HG02852 (cell line): ENCODE data around the gene ALX4.

ENCODE experiments used
- ATAC-seq: cut with Tn5 transposase; IDR thresholded peaks from one replicate; pipeline ENCODE4 v1.9.1; 2021; ENCODE audit warnings: mild to moderate bottlenecking, moderate library complexity; ENCODE audit not compliant: unreplicated experiment

Gene ALX4

DNA sequence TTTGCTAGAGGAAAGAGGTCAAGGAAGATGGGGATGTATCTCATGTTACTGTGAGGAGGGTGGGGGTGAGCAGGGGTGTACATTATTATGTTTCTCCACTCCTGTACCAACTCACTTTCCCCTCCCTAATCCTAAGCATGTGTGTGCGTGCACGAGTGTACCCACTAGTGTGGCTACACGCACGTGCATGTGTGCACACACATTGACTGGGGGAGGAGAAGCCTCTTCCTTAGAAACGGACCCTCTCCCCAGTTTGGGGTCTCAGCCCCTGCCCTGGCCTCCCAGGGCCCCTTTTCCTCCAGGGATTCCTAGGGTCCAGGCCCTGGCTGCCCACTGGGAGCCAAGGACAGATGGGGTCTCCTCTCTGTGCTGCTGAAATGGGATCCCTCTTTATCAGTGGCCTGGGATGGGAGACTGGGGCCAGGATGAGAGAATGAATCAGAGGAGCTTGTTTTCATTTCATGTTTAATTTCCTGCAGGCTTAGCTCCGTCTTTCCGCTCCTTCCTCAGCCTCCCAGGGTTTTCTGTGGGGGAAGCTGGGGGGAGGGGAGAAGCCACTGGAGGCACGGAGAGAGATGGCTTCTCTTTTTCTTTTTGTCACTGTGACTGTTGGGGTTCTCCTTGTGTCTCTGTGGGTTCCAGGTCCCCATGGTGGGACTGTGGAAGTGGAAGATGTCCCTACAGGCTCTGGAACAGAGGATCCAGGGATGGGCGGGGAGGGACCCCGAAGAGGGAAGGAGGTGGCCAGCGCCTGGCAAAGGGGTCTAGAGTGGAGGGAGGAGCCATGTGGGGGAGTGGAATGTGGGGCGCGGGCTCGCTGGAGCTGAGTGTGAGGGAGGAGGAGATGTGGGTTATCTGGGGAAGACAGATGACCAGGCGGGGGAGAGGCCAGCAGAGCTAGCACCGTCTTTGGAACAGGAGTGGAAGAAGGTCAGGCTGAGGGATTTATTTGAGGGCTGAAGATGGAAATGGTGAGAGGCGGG is 40.3 kb downstream of the ALX4 start:
- ATAC-seq, result no peak

DNA sequence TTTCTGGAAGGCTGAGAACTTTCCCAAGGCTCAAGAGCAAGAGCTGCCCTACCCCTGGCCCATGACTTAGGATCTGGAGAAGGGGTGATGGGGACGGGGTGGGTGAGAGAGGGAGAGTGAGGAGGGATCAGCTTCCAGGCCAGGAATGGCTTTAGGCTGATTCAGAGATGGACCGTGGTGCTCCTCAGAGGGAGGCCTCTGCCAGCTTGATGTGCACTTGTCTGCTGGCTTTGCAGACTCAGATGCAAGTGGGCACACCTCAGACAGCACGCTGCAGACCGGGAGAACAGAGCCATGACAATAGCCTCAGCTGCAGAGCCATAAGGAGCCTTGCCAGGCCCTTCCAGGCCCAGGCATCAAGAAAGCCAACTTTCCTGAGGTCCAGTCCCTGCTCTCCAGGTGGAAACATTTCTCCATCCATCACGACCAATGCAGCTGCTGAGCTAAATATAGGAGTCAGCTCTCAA is 41.3 kb downstream of the ALX4 start:
- no peak for ATAC-seq

DNA sequence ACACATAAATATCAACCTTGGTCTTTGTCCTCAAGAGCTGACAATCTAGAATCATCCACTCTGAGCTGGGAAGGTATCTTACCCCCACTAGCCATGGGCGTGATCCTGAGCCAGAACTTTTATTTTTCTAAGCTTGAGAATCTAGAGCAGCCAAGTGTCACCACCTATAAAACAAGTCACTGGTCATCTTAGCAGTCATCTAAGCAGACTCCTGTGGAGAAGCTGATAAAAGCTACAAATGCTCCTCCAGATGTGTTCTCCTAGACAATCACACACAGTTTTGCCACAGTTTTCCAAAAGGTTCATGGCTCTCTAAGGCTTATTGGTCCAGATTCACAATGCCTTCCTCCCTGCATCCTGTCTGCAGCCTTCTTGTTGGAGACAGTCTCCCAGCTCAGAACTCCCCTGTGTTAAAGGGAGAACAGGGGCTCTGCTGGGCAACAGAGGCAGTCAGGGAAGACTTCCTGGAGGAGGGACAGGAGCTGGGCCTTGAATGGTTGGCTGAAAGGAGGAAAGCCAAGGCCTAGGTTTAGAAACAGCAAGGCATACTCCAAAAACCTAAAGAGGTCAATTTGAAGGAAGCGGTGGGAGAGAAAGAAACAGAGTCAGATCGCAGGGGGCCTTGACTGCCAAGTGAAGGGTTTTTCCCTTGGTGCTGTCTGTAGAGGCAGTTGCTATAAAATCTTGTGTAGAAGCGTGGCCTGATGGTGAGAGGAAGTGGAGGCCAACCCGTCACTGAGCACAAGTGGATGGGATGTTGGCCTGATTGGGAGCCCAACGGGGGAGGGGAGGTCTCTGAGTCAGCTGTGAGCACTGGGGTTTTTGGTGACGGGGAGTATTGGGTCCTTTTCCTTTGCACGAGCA is 42.0 kb downstream of the ALX4 start:
- no peak for ATAC-seq

DNA sequence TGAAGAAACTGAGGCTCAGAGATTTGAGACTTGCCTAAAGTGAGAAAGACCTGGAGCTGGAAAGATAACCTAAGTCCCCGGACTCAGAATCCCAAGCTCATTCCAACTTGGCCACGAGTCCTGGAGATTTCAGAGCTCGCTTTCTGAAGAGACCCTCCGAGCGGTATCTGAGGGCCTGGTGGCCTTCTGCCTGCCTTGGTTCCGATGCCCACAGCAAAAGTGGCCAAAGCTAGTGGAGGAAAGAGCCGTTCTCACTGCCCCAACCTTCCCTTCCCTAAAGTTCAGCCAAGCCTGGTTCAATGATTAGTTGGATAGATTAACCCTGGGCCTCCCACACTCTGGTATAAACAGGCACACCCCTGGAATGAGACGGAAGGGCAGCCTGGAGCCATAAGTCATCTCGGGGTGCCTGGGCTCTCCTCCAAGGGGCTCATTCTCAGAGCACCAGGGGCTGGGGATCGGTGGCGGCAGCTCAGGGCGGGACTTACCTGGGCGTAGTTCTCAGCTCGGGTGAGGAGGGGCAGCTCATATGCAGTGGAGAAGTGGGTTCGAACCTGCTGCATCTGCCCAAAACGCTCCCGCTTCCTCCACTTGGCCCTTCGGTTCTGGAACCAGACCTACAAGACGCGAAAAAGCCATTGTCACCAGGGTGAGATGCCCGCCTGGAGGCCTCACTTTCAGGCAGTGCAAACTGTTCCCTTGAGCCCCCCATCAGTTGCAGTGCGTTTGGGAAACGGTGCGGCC is 42.8 kb downstream of the ALX4 start:
- ATAC-seq, result no peak

DNA sequence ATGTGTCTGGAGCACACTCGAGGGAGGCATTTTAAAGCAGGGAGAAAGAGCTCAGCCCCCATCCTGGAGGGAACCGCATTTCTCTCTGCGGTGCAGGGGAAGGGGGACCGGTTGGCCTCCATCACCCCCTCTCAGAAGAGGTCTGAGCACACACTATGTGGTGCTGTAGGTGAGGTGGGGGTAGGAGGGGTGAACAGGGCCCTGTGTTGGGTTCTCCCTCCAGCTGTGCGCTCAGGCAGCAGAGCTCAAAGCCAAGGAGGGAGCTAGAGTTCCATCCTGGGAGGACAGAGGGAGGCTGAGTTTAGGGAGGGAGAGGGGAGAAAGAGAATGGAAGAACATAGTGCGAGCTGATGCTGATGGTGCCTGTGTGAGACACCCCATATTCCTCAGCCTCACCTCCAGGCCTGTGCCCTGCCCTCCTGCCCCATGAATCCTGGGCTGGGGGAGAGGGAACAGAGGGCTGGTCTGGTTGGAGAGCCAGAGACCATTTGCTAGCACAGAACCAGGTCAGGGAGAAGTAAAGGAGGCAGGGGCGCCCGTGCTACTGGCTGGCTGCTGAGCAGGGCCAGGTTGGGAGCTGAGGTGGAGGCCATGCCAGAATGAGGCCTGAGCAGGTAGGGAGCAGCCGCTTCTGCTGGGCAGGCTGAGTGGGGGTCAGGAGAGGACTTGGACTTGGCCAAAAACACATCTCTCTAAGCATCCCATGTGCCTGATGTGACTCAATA is 43.7 kb downstream of the ALX4 start:
- ATAC-seq, result no peak

DNA sequence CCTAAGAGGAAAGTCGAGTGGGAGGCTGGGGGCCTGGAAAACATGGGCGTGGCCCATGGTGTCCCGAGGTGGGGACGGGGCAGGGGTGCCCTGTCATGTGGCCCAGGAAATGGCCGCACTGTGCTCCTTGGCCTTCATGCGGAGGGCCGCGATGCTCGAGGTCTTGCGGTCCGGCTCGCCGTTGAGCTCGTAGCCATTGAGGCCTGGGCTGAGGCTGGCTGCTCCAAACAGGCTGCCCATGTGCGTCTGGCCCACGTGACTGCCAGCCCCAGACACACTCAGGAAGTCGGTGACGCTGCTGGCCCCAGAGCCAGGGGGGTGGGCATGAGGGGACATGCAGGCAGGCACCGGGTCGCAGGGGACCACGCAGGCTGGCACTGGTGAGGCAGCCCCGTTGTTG is 45.2 kb downstream of the ALX4 start:
- ATAC-seq, result no peak

DNA sequence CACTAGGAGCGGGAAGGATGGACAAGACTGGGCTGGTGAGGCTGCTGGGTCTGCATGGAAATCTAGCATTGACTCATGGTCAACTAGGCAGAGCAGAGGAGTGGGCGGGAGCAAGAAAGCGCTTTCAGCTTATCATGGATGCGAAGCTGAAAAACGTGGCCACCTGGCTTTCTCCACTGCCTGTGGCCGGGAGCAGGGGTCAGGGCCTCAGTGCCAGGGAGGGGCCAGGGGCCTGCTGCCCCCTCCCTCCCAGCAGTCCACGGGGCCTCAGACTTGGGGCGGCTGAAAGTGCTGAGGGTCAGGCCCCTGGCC is 45.5 kb downstream of the ALX4 start:
- no peak for ATAC-seq

DNA sequence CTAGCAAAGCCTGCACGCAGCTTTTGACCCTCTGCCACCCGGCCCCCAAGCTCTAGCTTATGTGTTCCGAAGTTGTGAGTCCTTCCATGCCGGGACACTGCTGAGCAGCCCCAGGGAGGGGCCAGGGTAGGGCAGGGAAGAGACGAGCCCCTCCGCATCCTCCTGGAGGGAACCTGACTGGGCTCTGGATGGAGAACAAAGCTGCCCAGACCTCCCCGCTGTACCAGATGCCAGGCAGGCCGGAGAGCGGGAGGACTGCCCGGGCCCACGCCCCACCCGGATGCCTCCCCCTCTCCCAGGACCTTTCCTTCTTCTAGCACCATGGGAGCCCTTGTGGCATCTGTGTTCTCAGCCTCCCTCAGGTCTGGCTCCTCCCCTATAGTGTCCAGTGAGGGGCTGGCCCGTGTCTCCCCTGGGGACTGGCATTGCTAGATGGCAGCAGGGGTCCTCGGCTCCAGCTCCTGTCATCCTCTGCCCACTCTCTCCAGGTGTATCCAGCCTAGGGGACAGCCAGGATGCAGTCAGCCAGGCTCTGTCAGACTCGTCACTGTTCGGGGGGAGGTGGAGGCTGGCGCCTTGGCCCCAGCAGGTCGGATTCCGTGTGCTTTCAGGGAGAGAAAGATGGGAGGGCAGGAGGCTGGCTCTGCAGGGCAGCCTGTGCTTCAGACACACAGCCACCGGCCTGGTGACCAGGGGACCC is 46.1 kb downstream of the ALX4 start:
- ATAC-seq, result no peak

DNA sequence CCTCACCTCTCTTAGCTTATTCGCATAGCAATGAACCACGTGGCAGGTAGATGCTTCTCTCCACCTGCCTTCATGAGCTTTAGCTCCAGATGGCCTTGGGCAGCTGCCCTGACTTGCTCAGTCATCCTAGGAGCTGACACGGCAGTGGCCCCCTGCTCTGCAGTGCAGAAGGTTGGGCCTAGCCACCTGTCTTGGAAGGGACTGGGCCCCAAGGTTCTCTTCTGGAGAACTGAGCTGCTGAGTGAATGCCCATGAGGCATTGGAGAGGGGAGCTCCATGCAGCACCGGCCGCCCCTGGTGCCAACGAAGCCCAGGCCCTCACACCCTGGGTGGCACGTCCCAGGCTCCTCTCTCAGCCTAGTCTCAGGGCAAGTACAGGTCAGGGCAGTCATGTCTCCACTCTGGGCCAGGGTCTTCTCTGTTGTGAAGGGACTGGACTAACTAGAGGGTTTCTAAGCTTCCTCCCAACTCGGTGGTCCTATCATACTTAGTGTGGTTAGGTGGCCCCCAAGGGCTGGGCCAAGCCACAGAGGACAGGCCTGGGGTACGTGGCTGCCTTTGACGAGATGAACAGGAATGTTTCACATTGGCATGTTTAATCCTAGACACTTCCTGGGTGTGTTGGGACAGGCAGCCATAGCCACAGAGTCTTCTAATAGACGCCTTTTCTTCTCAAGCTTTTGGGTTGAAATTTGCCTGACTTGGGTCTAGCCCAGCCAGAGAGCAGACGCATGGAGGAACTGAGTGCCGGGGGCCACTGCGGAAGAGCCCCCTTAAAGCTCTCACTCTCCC is 47.9 kb downstream of the ALX4 start:
- ATAC-seq, result no peak

DNA sequence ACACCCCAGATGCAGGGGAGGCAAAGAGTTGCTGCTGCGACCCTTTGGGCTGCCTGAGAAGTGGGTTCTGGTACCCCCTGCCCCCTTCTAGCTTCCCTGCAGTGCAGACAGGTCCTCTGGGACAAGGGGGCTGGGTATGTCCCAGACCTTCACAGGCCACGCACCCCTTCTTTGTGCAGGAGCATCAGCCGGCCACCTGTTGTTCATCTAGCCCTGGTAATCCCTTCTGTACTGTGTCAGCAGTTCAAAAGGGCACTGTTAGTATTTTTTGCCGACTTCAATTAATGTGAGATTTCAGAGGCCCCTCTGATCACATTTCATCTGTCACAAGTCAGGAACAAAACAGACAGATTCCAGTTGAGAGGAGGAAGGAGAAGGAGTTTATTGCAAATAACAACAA is 49.9 kb downstream of the ALX4 start:
- ATAC-seq, result no peak

DNA sequence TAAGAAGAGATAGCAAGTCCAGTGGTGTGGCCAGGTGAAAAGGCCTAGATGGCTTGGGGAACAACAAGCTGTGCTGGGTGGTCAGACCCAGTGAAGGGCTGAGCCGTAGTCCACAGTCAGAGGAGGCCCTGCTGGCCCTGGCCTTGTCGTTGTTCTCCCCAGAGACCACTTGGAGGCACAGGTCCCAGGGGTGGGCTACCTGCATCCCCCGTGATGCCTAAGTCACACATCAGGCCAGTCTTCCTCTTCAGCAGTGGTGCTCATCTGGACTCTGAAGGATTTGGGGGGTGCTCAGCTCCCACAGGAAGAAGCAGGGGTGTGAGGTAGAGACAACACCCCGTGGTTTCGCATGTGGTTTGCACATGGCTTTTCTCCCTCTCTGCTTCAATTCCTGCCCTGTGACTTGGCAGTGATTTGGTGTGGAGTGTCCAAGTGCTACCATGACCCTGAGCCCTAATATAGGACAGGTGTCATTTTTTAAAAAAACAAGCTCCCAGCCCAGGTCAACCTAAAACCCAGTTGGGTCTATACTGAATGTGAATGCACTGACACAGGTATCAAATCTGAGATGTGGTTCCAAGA is 51.0 kb downstream of the ALX4 start:
- no peak for ATAC-seq

DNA sequence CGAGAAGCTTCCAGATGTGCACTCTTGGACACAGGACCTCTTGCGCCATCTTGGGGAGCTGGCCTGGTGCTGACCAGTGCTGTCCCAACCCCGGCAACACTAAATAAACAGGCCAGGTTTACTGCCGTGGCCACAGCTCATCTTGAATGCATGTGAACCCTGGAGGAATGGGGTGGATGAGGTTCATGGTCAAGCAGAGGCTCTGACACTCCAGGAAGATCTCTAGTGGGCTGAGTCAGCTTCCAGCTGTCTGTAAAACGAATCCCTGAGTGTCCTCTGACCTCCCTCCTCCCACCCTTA is 51.8 kb downstream of the ALX4 start:
- no peak for ATAC-seq

DNA sequence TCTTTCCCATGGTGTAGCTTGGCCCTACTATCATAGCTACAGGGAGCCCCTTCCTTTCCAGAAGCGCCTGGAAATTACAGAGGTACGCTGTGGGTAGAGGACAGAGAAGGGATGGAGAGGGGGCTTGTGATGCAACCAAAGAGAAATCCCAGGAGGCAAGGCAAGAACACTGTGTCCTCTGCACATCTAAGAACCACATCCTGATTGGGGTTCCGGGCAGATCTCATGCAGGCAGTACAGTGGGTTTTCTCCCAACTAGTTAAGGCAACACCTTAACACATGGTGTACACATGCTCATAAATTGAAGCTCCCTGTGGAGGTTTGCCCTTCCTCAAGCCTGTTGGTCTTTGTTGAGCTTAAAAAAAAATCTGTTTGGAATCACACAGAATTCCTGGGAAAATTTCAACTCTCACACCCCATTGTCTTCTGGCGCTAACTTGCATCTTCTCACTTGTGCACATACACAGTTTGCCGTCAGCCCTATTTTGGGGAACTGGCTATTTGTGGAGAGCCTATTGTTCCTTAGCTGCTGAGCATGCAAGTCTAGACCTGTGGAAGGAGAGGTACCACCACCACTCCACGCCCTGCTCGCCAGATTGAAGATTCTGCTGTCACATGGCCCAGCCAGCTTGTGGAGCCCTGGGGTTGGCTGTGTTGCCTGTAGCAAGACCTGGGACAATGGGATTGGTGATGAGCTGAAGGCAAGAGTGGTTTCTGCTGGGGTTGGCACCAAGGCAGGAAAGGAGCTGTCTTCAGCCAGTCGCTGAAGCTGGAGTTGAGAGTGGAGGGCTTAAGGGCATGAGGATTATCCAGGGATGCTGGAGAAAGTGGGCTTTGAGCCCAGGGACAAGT is 52.4 kb downstream of the ALX4 start:
- ATAC-seq, result no peak

DNA sequence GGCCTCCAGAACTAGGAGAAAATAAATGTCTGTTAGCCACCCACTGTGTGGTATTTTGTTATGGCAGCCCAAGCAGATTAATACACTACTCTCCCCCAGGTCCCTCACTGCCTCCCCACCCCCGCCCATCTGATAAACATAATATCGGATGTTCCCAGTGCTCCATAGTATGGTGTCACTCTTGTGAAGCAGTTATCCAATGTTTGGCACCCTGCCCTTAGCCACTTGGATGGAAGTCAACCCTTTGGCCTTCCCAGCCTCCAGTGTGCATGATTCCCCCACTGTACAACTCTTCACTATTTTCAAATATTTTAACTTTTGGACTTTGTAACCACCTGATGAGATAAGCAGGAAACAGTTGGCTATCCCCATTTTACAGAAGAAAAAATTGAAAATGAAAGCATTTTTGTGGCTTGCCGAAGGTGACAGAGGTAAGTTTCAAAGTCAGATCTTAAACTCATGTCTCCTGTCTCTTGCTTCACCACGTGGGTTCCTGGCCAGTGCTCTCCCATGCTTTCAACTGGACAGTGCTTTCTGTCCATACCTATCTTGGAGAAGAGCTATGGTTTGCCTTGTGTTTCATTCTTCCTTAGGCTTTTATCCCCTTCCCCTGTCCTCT is 53.2 kb downstream of the ALX4 start:
- no peak for ATAC-seq

DNA sequence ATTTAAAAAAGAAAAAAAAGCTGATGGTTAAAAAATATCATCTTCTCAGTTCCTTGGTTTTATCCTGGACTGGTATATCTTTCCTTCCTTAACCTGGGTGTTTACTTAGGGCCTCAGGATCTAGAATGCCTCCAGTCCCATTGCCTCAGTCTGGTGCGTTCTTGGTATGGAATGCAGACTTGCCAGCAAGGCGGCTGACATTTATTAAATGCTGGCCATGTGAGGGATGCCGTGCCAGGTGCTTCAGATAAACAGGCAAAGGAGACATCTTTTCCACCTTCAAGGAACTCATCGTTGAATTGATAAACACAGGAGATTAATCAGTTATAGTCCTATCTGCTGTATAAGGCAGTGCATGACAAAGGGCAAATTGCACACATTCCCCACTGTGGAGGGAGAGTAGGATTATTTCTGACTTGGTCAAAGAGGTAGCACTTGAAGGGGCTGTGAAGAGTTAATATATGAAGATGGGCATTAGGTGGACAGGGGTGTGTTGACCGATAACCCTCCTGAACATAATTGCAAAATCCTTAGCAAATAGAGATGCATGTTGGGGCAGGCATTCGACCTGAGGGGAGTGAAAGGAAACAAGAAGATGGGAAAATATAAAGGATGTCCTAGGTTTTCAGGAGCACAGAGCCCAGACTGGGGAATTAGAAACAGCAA is 54.4 kb downstream of the ALX4 start:
- ATAC-seq, result no peak

DNA sequence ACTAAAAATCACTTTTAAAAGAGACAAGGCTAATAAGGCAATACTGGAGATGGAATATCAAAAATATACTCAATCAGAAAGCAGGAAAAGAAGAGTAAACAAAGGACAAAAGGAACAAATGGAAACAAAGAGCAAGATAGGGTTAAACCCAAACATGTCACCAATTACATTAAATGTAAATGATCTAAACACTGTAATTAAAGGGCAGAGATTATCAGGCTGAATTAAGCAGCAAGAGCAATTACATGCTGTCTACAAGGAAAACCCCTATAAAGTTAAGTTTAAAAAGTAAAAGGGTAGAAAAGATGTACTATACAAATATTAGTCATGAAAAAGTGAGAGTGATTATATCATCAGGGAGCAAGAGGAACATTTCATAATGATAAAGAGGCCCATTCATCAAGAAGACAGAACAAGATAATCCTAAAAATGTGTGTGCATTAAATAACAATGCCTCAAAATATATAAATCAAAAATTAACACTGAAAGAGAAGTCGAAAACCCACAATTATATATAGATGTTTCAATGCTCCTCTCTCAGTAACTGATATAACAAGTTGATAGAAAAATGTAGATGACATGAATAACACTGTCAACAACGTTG is 56.8 kb downstream of the ALX4 start:
- ATAC-seq, result no peak

DNA sequence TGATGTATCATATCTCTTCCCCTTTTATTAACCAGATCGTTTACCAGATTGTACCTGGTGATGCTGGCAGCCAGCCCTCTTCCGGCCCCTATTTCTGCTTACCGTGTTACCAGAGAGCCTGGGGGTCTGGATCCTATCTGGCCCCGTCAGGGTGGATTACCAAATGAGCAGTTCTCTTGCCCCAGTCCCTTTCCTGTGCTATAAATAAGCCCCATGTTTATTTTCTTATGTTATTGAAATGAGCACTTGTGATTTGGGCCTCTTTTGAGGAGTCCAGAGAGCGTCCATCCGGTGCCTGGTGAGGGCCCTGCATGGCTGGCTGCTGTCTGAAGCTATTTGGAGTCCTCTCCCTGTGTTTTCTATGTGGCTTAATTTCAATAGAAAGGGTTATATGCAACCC is 59.5 kb downstream of the ALX4 start:
- ATAC-seq, result no peak
